HG03432 (cell line): ENCODE results near the gene RRBP1.
A peak's percentile ranks its signal among the peaks of the same experiment; 100 is the strongest.
"Not testable (repeated sequence)": the region's sequence is repeated elsewhere in the genome, so short reads cannot be mapped to it uniquely, and the experiment has no call there.

Experiments used
- ATAC-seq: cut with Tn5 transposase; IDR thresholded peaks from one replicate; pipeline ENCODE4 v1.9.1; 2021; ENCODE audit warnings: mild to moderate bottlenecking, moderate library complexity; ENCODE audit not compliant: unreplicated experiment

RRBP1 gene

DNA sequence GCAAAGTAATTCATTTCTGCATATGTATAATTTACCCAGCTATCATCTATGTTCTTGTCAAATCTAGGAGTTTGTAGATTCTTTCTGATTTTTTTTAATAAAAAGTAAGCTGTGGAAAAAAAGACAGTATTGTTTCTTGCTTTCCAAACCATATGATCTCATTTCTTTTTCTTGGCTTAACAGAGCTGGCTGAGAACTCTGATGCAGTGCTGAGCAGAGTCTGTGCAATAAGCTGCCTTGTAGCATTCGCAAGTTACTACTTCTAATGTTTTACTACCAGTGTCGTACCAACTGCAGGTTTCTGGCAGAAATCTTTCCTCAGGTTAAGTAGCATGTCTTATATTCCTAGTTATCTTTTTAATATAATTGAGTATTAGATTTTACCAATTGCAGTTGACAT lies 15.6 kb downstream of the RRBP1 start:
- no peak for ATAC-seq

DNA sequence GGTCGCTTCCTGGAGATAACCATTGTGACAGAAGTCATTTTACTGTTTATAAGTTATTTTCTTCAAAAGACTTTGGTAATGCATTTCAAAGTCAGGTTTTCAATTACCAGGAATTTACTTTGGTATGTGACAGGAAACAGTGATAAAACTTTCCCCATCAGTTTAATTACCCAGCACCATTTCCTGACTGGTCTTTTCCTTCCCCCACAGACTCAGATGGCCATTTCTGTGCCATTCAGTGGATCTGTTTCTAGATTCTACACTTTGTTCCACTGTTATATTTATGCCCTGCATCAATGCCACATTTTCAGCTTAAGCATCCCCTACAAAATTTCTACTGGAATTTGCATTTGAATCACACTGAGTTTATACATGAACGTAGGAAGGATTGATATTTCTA lies 16.3 kb downstream of the RRBP1 start:
- no peak for ATAC-seq

DNA sequence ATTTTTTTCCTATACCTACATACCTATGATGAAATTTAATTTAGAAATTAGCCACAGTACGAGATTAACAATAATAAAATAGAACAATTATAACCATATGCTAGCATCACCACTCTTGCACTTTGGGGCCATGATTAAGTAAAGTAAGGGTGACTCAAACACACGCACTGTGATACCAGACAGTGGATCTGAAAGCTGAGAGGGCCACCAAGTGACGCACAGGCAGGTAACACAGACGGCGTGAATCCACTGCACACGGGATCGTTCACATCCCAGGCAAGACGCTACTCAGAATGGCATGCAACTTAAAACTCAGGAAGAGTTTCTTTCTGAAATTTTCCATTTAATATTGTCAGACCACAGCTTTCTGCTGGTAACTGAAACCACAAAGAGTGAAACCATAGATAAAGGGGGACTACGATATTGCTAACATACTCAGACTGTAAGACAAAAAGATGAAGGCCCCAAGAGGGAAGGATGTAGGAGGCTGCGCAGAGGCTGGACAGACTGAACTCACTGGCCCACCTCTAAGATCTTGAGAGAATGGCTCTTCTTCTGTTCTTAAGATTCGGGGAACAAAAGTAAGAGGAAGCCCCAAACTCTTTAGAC lies 17.9 kb downstream of the RRBP1 start:
- ATAC-seq, result no peak

DNA sequence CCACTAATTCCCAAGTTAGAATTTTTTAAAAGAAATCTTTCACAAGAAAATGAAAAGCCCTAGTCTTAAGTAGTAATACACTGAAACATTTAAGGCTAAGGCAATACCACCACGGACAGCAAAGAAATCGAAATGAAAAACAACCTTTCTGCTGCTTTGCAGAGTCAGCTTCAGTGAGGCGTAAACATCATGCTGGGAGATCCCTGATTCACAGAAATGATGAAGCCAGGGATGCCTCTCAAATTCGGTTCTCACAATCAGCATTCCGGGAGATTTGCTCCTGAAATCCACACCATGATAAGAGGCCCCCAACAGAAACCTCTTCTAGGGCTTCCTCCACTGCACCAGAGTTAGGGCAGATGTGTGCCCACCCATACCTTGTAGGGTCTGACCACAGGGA lies 18.6 kb downstream of the RRBP1 start:
- ATAC-seq, result no peak

DNA sequence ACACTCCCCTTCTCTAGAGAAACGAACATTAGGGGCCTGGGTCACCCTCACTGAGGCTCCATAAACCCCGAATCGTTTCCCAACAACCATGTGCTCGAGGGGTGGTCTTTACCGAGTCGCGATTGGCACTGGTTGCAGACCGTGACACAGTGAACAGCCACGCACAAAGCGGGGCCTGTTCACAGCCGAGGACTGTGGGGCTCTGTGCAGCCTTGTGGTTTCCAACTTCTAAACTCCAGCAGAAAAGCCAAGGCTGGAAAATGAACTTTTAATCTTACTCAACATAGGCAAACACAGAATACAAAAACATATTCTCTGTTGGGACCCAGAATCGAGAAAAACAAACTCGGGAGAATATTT lies 19.0 kb downstream of the RRBP1 start:
- ATAC-seq, result no peak

DNA sequence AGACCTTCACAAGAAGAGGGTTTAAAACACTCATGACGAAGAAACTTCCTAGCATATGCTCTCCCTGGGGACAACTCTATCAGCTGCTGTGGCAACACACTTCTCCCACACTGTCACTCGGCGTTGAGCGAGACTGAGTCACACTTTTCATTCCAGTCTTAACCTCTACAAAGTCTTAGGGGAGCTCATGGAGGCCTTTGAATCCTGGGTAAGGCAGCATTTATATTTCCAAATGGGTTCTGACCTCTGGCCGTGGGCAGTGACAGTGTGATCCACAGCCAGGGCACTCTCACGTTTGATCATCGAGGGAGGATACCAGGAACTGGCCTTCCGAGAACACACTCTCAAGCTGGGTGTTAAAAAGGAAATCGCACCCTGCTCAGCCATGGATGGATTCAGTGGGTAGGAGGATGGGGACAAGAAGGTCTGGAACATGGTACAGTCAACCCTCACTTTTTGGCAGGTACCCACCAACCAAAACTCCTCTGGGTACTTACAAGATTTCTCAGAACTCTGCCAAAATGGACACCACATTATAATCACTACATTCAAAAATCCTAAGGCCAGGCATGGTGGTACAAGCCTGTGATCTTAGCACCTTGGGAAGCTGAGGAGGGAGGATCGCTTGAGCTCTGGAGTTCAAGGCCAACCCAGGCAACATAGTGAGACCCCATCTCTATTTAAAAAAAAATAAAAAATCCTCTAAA lies 19.6 kb downstream of the RRBP1 start:
- ATAC-seq, result peak; percentile 71

DNA sequence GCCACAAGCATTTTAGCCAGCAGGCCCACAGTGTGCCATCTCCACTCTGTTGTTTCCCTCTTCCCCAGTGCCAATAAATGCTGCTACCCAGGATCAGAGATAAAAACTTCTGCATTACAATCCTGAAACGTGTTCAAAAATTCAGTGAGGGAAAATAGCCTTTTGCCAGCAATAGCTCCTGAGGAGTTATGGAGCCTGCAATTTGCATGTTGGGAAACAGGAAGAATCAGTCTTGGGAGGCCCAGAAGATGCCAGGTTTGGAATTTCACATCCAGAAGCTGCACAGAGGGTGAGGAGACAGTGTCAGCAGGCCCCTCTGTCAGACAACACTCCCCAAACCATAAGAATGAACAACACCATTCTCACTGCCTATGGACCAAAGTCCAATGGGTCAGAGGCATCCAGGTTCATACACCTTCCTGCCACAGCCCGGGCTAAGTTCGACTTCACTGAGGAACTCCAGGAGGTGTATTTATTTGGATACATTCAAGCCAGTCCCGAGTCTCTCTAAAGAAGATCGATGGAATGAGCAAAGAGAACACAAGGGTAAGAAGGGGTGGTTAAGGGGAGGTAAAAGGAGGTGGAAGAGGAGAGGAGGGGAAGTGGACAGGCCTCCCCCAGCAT lies 20.8 kb downstream of the RRBP1 start:
- no peak for ATAC-seq

DNA sequence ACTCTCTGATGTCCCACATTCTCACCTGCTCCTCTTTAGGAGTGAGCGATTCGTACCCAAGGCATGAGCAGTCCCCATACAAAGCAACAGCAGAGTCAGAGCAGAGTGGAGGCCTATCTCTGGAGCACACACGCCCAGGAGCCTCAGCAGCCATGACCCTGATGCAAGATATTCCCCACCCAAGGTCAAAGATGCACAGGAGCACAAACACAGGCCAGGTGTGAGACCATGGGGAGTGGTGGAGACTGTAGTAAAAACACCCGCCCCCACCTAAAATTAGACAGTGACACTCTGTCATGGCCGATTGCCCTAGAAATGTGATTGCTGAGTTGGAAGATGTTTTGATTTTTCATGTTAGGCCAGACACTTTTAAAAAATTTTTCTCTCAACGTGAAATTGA lies 21.4 kb downstream of the RRBP1 start:
- ATAC-seq, result no peak

DNA sequence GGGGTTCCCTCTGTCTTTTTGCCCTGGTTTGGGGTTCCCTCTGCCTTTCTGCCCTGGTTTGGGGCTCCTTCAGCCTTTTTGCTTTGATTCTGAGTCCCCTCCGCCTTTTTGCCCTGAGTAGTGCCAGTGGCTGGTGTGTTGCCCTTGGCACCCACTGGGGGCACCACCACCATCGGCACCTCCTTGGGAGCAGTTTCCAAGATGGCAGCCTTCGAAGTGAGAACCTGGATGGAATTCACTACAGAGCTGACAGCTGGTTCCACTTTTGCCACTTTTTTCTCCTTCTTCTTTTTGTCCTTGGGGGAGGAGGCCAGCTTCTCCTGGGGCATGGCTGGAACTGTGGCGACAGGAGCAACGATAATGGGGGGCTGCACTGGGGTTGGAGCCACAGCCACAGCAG lies 22.2 kb downstream of the RRBP1 start:
- ATAC-seq, result no peak

DNA sequence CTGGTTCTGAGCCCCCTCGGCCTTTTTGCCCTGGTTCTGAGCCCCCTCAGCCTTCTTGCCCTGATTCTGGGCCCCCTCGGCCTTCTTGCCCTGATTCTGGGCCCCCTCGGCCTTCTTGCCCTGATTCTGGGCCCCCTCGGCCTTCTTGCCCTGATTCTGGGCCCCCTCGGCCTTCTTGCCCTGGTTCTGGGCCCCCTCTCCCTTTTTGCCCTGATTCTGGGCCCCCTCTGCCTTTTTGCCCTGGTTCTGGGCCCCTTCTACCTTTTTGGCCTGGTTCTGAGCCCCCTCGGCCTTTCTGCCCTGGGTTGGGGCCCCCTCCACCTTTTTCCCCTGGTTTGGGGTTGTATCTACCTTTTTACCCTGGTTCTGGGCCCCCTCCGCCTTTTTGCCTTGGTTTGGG lies 22.7 kb downstream of the RRBP1 start:
- not testable (repeated sequence) for ATAC-seq

DNA sequence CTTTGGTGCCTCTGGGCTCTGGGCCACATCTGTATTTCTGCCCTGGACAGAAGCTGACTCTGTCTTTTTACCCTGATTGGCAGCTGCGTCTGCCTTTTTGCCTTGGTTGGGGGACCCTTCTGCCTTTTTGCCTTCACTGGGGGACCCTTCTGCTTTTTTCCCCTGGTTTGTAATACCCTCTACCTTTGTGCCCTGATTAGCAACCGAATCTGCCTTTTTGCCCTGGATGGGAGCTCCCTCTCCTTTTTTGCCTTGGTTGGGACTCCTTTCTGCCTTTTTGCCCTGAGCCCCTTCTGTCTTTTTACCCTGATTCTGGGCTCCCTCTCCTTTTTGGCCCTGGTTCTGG lies 23.4 kb downstream of the RRBP1 start:
- ATAC-seq, result no peak

DNA sequence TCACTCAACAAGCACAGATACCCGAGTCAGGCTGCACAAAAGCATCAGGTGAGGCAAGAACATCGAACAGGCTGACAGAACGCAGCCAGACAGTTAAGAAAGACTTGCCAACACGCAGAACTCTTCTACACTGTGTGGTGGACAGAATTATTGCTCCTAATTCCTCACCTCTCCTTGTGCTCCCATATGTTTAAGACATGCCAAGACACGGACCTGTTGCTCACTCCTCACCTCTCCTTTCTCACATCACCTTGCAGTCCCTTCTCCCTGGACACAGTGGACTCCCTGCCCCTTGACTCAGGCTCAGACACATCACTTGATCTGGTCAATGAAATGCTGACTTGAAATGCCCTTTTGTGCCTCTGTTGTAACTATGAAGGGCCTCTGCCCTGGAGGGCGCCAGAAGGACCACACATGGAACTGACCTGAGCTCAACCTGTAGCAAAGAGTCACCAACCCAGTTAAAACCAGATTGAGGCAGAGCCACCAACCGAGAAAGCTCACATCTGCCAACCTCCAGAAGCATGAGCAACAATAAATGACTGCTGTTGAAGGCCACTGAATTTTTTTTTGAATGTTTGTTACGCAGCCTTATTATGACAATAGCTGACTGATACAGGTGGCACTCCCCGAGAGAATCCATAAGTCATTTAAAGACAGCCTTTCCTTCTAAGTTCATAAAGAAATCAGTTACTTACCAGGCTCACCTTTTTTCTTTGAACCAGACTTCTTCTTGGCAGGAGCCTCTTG lies 24.0 kb downstream of the RRBP1 start:
- no peak for ATAC-seq

DNA sequence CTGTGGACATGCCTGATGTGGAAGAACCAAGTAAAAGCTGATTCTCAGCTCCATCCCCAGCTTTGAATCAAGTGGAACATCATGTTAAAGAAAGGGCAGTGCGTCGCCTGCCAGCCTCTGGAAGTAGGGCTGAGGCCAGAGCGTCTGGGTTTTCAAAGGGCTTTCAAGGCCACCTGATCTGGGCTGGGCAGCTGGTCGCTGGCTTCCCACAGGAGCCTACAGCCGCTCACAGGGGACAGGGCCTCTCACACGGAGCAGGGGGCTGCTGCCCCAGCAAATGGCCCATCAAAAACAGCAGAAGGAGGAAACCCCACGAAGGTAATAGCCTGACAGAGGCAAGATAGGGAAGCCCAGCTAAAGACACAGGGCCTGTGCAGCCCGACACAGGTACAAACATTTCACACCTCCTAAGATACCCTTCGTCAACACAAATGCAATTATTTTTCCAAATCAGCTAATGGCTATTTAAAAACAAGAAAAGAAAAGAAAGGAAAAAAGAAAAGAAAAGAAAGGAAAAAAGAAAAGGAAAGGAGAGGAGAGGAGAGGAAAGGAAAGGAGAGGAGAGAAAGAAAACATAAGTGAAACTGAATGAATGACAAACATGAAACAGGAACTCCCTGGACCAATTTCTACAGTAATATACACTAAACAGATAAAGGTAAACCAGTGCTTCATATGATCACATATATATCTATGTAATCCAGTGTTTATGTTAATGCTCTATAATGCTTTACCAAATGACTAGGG lies 24.8 kb downstream of the RRBP1 start:
- no peak for ATAC-seq

DNA sequence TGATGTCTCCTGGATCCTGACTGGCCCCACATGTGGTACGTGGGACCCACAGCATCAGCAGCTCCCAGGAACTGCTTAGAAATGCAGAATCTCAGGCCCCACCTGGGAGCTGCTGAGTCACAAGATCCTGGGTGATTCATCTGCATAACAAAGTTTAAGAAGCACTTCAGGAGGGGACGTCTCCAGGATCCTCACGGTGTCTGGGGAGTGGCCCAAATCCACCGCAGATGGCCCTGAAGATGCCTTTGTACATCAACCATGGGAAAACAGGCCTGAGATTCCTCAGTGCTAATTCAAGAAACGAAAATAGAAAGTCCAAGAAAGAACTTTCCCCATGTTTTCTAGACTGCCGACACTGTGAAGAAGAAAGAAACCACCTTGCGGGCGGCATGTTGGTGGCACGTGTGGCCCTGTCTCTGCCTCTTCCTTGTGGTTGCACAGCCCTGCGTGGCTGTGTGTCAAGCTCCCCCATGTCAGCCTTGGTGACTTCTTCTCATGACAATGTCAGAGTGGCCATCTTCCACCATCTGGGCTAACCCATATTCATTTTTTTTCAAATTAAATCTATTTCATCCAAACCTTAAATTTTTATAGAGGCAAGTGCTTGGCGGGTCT lies 26.1 kb downstream of the RRBP1 start:
- no peak for ATAC-seq

DNA sequence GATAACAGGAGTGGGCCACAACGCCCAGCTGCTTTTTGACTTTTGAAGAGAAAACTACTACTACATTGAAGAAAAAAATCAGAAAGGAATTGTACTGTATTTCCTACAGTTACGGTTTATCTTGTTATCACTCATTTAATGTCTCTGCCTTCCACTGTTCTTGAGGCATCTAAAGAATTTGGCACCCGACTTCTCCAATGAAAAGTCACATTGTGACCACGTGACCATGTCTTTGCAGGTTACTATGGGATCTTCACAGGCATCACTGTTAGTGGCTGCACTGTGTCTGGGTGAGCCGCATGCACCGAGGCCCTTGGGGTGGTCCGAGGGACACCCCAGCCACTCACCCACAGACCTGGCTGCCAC lies 26.8 kb downstream of the RRBP1 start:
- no peak for ATAC-seq

DNA sequence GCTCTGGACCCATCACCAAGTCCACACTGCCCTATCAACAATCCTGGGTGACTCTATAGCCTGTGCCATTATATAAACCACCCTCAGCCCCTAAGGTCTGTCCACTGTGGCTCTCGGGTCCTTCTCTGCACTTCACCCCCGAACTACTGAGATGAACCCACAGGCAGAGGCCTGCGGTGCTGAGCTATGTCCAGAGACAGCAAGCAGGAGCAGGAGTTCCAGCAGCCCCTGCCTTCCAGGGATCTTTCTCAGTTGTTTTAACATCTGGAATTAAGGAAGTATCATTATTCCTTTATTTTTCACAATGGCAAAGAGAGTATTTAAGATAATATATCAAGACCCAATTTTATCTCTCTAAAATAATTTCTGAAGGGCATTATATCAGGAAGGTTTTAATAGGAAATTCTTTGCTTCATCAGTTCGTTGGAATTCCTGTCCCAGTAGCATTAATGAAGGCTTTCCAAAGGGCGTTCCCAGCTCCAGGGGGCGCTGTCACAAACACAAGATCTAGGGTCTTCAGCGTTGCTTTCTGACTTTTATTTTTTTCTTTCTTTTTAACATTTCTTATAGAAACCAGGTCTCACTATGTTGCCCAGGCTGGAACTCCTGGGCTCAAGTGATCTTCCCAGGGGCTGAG lies 27.3 kb downstream of the RRBP1 start:
- ATAC-seq, result no peak

DNA sequence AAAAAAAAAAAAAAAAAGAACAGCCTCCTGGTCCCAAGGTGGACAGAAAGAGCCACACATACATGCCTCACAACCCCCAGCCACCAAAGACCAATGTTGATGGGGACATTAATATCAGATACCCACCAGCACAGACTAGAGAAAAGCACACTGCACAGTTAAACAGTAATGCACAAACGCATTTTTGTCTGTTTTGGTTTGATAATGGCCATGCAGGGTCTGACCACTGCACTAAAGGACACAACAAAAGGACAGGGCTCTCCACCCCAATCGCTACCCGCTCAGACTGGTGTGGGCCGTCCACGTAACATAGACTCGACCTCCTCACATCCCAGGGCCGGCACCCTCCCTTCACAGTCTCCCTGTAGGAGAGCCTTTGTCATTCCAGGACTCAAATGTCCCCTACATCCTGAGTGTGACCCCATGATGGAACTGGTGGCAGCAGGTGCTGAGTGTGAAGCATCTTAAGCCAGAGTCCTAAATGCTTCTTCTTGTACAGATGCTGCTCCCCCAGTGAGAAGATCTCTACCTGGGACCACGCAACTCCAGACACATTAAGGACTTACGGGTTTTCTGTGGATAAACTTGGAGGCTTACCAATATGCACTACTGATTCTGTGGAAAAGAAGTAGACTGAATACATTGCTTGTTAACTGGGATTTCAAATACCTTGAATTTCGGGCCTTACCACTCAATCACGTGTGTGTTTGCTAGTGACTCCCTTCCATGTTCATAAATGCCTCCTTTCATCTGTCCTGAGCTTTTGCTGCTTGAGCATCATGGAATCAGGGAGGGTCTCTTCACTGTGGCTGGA lies 28.0 kb downstream of the RRBP1 start:
- no peak for ATAC-seq

DNA sequence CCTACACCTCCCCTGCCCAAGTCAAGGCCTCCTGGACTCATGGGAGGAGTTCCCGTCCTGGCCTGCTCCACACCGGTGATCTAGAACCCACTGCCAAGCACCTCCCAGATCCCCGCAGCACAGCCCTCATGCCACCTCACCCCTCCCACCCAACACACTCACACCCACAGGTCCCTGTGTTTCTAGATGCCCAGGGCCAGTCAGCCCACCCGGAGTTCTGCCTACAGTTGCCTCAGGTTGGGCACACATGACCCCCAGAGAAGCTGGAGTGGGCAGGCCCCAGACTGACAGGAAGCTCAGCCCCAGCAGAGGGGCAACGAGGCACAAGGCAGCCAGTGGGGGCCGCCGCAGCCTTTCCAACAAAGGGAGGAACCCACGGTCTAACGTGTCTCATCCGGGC lies 29.6 kb downstream of the RRBP1 start:
- ATAC-seq, result no peak

DNA sequence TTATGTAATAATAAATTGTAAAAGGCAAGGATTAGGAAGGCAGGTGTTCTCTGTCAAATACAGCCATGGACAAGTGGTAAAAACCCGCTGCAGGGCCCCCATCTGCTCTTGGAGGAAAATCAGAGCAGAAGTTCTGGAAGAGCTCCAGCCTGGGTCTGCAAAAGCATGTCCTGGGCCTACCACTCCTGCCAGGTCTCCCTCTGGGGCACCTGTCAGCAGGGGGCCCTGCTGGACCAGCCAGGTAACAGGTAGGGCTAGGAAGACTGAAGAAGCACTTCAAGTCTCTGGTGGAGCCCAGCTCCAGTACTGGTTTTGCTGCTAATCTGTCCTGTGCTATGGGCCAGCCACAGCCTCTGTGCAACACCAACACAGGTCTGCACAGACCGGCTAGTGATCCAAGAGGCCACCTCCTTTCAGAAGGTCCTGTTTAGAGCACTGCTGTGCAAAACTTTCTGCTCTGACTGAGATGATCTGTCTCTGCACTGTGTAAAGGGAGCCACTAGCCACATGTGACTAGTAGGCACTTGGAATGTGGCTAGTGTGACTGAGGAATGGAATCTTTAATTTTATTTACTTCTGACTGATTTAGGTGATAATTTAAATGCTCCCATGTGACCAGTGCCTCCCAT lies 30.2 kb downstream of the RRBP1 start:
- no peak for ATAC-seq
